Aorta (tissue), 5 donors: ENCODE measurements around the gene PC. TPM values are rescaled to one million over a fixed set of nuclear protein-coding genes. Genes with fewer than 3 reads are reported as not detected.
A peak's percentile ranks its signal among the peaks of the same experiment; 100 is the strongest.

Experiments used
- ATAC-seq: fragments of 200-7000 bp; cut with Tn5 transposase; one replicate; pipeline ENCODE4 v1.9.1; 2022; ENCODE audit warnings: moderate library complexity; ENCODE audit not compliant: low FRiP score
- DNase-seq, 2 donors: peaks; one replicate each; pipeline ENCODE4 v3.0.0-alpha.2; 2020
- H3K27ac ChIP-seq, 2 donors: one replicate each; pipeline ENCODE4 v1.5.1; 2013; ENCODE audit warnings: low read length in 2 of 2, mild to moderate bottlenecking in 2 of 2, moderate library complexity in 2 of 2, control low read depth in 1 of 2, inconsistent platforms in 1 of 2, low read depth in 1 of 2
- H3K27me3 ChIP-seq, 2 donors: one replicate each; pipeline ENCODE4 v1.6.1; 2013; ENCODE audit warnings: control low read depth in 1 of 2, low read length in 1 of 2, mild to moderate bottlenecking in 1 of 2, moderate library complexity in 1 of 2; ENCODE audit not compliant: insufficient read depth in 2 of 2, control insufficient read depth in 1 of 2
- H3K36me3 ChIP-seq, 2 donors: one replicate each; pipeline ENCODE4 v1.6.1; 2013; ENCODE audit warnings: control low read depth in 1 of 2, low read length in 1 of 2, mild to moderate bottlenecking in 1 of 2; ENCODE audit not compliant: insufficient read depth in 2 of 2, control insufficient read depth in 1 of 2
- H3K4me1 ChIP-seq, 2 donors: one replicate each; pipeline ENCODE4 v1.6.1; 2013; ENCODE audit warnings: low read length in 2 of 2, control low read depth in 1 of 2, mild to moderate bottlenecking in 1 of 2, moderate library complexity in 1 of 2; ENCODE audit not compliant: insufficient read depth in 2 of 2, control insufficient read depth in 1 of 2
- H3K4me3 ChIP-seq, 2 donors: one replicate each; pipeline ENCODE4 v1.5.1; 2013; ENCODE audit warnings: low read length in 2 of 2, control low read depth in 1 of 2, mild to moderate bottlenecking in 1 of 2
- H3K9me3 ChIP-seq: one replicate; pipeline ENCODE4 v1.6.1; 2013; ENCODE audit warnings: mild to moderate bottlenecking, low read length; ENCODE audit not compliant: control insufficient read depth
- WGBS, 2 donors: extraction: QIAGEN DNeasy Blood & Tissue Kit; methylation state at CpG; one replicate each; pipeline ENCODE4 v1.1.7; 2013; 5-methylcytosine and 5-hydroxymethylcytosine counted together
- intact Hi-C, 2 donors: fragments of 100-400 bp; cut with DNase I; formaldehyde crosslinking; loops; one replicate each; pipeline versions ENCODE4 v1.14.2 to v1.15.0; 2022
- polyA plus RNA-seq, 2 donors: library from polyadenylated mRNA; stranded (reverse); fragments of 200-250 nt; gene quantifications; one replicate each; pipeline ENCODE4 v1.2.3, GENCODE V29; 2013
- total RNA-seq, 2 donors: library from RNA; stranded (reverse); fragmentation: NEBNext Ultra II Directional; extraction: Animal tissue kit (Norgen Biotek cat#: 25700); gene quantifications; one replicate each; pipeline ENCODE4 v1.2.1, GENCODE V29; 2021
- donor health status: healthy with polysubstance abuse.
- donor health status: Bipolar disorder and iron deficiency.
- donor health status: DM: no; HTN: no; CAD: no.
- donor health status: DM: no; HTN: no; CAD: no.
- donor health status: DM: yes; HTN: yes; CAD: no.

Gene PC
- total and polyA plus RNA-seq, 4 donors: 12.6 to 22.7 (median 14.8) TPM

DNA sequence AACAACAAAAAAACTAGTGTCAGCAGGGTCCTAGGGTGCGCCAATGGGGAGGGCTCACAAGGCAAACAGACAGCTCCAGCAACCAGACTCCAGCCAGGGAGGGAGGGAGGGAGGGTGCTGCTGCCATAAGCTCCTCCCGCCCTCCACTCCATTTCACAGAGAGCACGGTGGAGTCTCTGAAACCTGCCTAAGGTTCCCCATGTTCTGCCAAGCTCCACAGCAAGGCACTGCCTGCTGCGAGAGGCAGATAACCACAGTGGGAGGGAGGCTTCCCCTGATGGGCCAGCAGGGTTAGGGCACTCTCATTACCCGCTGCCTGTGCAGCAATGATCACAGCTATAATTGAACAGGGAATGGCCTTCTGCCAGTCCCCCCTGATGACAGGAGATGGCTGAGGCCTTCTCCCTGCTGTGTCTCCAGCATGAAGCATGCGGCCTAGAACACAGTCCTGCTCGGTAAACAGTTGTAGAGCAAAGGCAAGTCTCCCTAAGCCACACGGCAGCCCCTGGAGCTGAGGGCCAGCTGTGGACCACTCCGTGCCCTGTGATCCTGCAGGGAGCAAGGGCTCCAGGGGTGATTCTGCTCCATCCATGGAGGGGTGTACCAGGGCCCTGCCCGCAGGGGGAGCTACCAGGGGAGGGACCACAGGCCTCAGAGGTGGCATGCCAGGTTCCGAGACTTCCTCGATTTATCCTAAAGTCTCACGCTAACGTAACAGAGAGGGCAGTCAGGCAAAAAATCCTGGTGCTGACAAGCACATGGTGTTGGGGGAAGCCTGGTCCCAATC, 42.9 kb downstream of the PC start:
- intact Hi-C loops: no loop called here
- Histone ChIP-seq H3K27me3 (no peaks in the 10 kb centered on the region), H3K4me3 (no peak overlapping the region), H3K4me1 (no peaks in the 10 kb centered on the region), H3K9me3 (no peaks in the 10 kb centered on the region), H3K27ac (no peak overlapping the region), H3K36me3 (no peaks in the 10 kb centered on the region)
- 89 to 91% methylated on average over 14 of the region's 14 CpGs for WGBS, 2 donors
- no peak for ATAC-seq
- peak in 1 of 2 donors; percentile 55 for DNase-seq

DNA sequence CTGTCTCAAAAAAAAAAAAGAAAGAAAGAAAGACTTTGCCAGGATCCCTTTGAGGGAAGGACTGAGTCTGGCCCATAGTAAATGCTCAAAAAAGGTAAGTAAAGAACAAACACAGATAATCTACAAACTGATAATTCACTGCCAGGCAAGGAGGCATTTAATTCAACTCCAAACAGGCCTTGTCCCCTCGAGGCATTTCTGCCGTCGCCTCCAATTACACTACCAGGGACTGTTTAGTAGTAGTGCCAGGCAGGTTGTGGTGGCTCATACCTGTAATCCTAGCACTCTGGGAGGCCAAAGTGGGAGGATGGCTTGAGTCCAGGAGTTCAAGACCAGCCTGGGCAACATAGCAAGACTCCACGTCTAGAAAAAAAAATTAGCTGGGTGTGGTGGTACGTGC, 43.7 kb downstream of the PC start:
- peak in 1 of 2 donors; percentile 44 for DNase-seq
- WGBS, 2 donors: 89% methylated on average over 5 of the region's 5 CpGs
- H3K27me3 ChIP-seq: no peaks in the 10 kb centered on the region

DNA sequence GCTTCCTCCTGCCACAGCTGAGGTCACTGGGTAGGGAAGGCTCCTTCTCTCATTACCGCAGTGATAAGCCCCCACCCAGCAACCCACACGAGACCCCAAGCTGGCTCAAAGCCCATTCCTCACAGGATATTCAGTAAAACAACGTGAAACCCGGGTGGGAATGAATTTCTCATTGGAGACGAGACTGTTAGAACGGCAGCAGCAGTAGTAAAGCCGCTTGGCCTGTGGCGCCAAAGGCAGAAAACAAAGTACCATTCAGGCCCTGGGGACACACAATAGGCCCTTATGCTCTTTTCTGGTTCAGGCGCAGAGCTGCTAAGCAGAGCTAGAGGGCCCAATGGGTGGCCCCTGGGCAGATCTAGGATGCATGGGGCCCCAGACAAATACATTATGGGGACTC, 45.3 kb downstream of the PC start:
- DNase-seq (no peak), ATAC-seq (no peak)
- 76% methylated on average over 9 of the region's 9 CpGs for WGBS, 2 donors
- Histone ChIP-seq H3K27me3 (no peaks in the 10 kb centered on the region), H3K4me1 (no peaks in the 10 kb centered on the region), H3K36me3 (no peaks in the 10 kb centered on the region), H3K9me3 (no peaks in the 10 kb centered on the region), H3K4me3 (no peak overlapping the region), H3K27ac (no peak overlapping the region)
- intact Hi-C loops: no loop called here

More for the DNA sequence above, 43.7 kb downstream of the PC start:
- ATAC-seq: no peak
- H3K36me3 ChIP-seq: no peaks in the 10 kb centered on the region
- intact Hi-C loops: no loop called here
- no peak overlapping the region for H3K27ac ChIP-seq
- H3K4me1 ChIP-seq: no peaks in the 10 kb centered on the region
- H3K9me3 ChIP-seq: no peaks in the 10 kb centered on the region
- H3K4me3 ChIP-seq: no peak overlapping the region

DNA sequence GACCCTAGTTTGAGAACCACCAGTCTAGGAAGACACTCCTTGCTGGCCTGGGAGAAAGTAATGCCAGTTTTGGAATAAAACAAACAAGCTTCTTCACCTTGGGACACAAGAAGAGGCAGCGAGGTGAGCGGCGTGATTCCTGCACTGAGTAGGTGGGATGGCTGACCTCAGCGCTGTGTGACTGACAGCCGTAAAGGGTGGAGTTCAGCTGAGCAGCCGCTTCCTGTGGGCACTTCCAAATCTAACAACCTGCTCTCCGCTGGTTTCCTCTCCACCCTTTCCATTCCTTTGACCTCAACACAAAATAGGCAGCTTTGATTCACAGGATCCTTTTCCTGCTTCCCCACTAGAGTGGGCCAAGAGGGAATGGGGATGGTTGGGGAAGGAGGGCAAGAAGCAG, 45.8 kb downstream of the PC start:
- DNase-seq (peak in 1 of 2 donors; percentile 66), ATAC-seq (peak; percentile 19)
- 88 to 93% methylated on average over 7 of the region's 7 CpGs for WGBS, 2 donors
- Histone ChIP-seq H3K36me3 (no peaks in the 10 kb centered on the region), H3K4me3 (no peak overlapping the region), H3K27ac (no peak overlapping the region), H3K27me3 (no peaks in the 10 kb centered on the region), H3K9me3 (no peaks in the 10 kb centered on the region), H3K4me1 (no peaks in the 10 kb centered on the region)
- intact Hi-C loops: no loop called here

DNA sequence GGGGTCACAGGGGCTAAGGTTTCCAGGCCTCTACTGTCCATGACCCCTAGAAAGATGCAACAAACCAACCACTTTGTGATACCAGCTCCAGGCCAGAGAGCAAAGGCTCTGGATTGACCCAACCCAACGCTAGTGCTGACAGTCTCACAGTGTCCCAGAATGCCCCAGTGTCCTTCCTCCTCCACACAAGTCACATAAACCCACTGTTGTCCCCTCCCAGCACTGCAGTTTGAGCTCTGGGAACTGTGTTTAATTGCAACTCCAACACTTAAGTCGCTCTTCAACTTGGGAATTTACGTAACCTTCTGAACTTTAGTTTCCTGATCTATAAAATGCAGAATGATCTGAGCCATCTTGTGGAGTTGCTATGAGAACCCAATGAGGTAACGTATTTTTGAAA, 47.5 kb downstream of the PC start:
- no peaks in the 10 kb centered on the region for H3K27me3 ChIP-seq
- no peak for ATAC-seq
- H3K9me3 ChIP-seq: no peaks in the 10 kb centered on the region
- DNase-seq: peak in 1 of 2 donors; percentile 13
- no peaks in the 10 kb centered on the region for H3K4me1 ChIP-seq
- H3K4me3 ChIP-seq: no peak overlapping the region
- intact Hi-C loops: no loop called here
- H3K36me3 ChIP-seq: no peaks in the 10 kb centered on the region
- H3K27ac ChIP-seq: no peak overlapping the region
- 91 to 95% methylated on average over 4 of the region's 4 CpGs for WGBS, 2 donors

DNA sequence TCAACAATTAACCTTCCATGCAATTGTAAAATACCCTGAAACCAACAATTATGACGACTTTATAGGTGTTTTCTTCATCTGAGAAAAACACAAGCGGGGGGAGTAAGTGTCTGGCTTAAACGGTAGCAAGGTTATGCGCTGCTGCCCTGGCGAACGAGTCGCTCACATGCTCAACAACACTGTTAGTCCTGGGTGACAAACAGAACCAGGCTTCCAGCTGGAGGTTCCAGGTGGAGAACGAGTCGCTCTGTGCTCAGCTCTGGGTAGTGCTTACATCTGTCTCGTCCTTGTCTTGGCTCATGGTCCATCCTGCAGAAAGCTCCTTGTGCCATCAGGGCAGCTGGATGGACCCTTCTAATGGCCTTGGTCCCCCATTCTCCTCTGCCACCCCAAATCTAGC, 48.2 kb downstream of the PC start:
- ATAC-seq (no peak), DNase-seq (peak in 1 of 2 donors; percentile 14)
- Histone ChIP-seq H3K9me3 (no peaks in the 10 kb centered on the region), H3K27me3 (no peaks in the 10 kb centered on the region), H3K4me3 (no peak overlapping the region), H3K36me3 (no peaks in the 10 kb centered on the region), H3K27ac (no peak overlapping the region), H3K4me1 (no peaks in the 10 kb centered on the region)
- intact Hi-C loops: no loop called here
- WGBS, 2 donors: 91 to 93% methylated on average over 10 of the region's 10 CpGs

DNA sequence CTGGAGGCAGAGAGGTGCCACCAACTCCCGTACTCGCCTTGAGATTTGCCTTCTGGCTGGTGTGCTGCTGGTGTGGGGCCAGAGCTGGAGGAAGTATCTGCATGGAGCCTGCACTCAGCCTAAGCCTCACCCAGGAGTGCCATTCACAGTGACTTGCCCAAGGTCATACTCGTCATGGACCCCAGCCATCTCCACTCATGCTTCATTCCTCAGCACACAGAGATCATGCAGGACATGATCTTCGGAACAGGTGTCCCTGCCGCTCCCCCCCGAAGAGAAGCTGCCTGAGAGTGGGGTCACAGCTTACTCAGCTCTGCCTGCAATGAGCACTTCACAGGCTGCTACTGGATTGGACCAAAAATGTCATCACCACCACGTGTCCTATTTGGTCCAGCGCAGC, 49.0 kb downstream of the PC start:
- ATAC-seq (no peak), DNase-seq (peak in 1 of 2 donors; percentile 63)
- no peak overlapping the region for H3K27ac ChIP-seq
- intact Hi-C loops: no loop called here
- H3K4me3 ChIP-seq: no peak overlapping the region
- no peaks in the 10 kb centered on the region for H3K9me3 ChIP-seq
- H3K36me3 ChIP-seq: no peaks in the 10 kb centered on the region
- H3K4me1 ChIP-seq: no peaks in the 10 kb centered on the region
- H3K27me3 ChIP-seq: no peaks in the 10 kb centered on the region
- 94 to 96% methylated on average over 8 of the region's 8 CpGs for WGBS, 2 donors

DNA sequence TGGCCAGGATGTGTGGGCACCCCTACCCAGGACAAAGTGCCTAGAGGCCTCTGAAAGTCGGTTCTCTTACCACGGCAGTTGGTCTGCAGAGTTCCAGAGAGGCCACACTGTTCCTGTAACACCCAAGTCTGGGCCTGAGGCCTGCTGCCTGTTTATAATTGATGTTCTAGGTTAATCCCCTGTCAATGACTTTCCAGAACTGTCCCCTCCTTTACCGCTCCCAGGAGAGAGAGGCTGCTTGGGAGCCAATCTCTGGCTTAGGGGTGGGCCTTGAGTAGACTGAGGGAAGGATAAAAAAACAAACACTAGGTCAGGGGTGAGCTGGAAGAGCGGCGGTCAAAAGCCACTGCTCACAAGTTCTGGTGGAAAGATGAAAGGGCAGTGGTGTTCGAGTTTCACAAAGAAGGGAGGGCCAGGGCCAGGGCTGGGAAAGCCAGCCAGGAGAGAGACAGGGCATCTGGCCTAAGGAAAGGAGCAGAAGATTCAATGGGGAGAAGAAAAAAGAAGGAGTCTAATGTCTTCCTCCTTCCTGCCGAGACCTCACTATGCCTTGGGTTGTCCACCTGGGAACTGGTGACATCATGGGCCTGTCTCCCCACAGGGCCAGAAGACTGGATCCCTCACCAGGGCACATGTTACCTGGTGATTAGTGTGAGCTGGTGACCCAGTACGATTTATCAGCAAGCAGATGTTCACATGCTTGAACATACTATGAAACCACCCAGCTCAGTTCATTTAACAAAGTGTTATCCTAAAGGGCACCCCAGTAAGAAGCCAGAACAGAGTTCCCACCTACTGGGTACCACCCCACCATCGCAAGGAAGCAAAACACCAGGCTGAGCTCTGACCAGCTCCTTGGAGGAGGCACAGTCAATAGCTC, 50.2 kb downstream of the PC start:
- no peak overlapping the region for H3K27ac ChIP-seq
- ATAC-seq (no peak), DNase-seq (peak in 1 of 2 donors; percentile 32)
- H3K27me3 ChIP-seq: no peaks in the 10 kb centered on the region
- no peaks in the 10 kb centered on the region for H3K36me3 ChIP-seq
- H3K4me3 ChIP-seq: no peak overlapping the region
- WGBS, 2 donors: 92 to 93% methylated on average over 9 of the region's 9 CpGs
- no peaks in the 10 kb centered on the region for H3K4me1 ChIP-seq
- no peaks in the 10 kb centered on the region for H3K9me3 ChIP-seq
- intact Hi-C loops: no loop called here
